SU-DHL-6 (cell line): ENCODE measurements around the gene TAX1BP3.

ENCODE experiments used
- H2AFZ ChIP-seq: fragments of 200-600 bp; sonication (generic); 2 replicates; pipeline ENCODE4 v1.6.1; 2014; ENCODE audit warnings: low read depth, mild to moderate bottlenecking, moderate library complexity, mixed read lengths, antibody characterized with exemption, low read length; ENCODE audit not compliant: severe bottlenecking
- H3F3A ChIP-seq: fragments of 200-600 bp; shearing (Covaris generic); 2 replicates; pipeline ENCODE4 v1.6.0; 2016; ENCODE audit warnings: antibody characterized with exemption, mild to moderate bottlenecking; ENCODE audit not compliant: insufficient read depth
- H3K27ac ChIP-seq: fragments of 200-600 bp; sonication (generic); 2 replicates; pipeline ENCODE4 v1.5.1; 2016; ENCODE audit warnings: low read depth, mild to moderate bottlenecking, low read length, moderate library complexity, mixed read lengths
- H3K27me3 ChIP-seq: fragments of 200-600 bp; sonication (generic), shearing (Covaris generic); 2 replicates; pipeline ENCODE4 v1.6.0; 2014; ENCODE audit warnings: mild to moderate bottlenecking, low read length
- H3K36me3 ChIP-seq: fragments of 200-600 bp; sonication (generic); 2 replicates; pipeline ENCODE4 v1.6.1; 2014; ENCODE audit warnings: mild to moderate bottlenecking, low read length, mixed read lengths
- H3K4me2 ChIP-seq: fragments of 300-600, 200-600 bp; shearing (Covaris generic), sonication (generic); 2 replicates; pipeline ENCODE4 v1.6.0; 2014; ENCODE audit warnings: low read length, low read depth, mild to moderate bottlenecking; ENCODE audit not compliant: poor library complexity, severe bottlenecking
- H3K4me3 ChIP-seq: fragments of 200-600 bp; sonication (generic); 2 replicates; pipeline ENCODE4 v1.5.1; 2014; ENCODE audit warnings: antibody characterized with exemption, low read length, mild to moderate bottlenecking, mixed read lengths; ENCODE audit not compliant: insufficient read depth, poor library complexity, severe bottlenecking
- H3K79me2 ChIP-seq: fragments of 200-600 bp; sonication (generic); 2 replicates; pipeline ENCODE4 v1.6.1; 2014; ENCODE audit warnings: mild to moderate bottlenecking, low read length, moderate library complexity; ENCODE audit not compliant: insufficient read depth
- H3K9ac ChIP-seq: fragments of 200-600 bp; sonication (generic); 2 replicates; pipeline ENCODE4 v1.7.0; 2014; ENCODE audit warnings: mild to moderate bottlenecking, low read length
- H3K9me2 ChIP-seq: fragments of 200-600 bp; sonication (generic); replicated peaks from 2 replicates; pipeline ENCODE4 v1.6.1; 2014; ENCODE audit warnings: low read length; ENCODE audit not compliant: insufficient read depth
- H3K9me3 ChIP-seq: fragments of 200-600 bp; sonication (generic); 2 replicates; pipeline ENCODE4 v1.6.1; 2014; ENCODE audit warnings: low read length, mixed read lengths; ENCODE audit not compliant: insufficient read depth
- H4K20me1 ChIP-seq: fragments of 200-600 bp; sonication (generic); 2 replicates; pipeline ENCODE4 v1.6.1; 2014; ENCODE audit warnings: low read depth, mild to moderate bottlenecking, antibody characterized with exemption, low read length, moderate library complexity, mixed read lengths
- EZH2phosphoT487 ChIP-seq: fragments of 200-600 bp; sonication (generic), shearing (Covaris generic); conservative IDR thresholded peaks from 2 replicates; pipeline ENCODE4 v1.6.1; 2018; ENCODE audit warnings: mild to moderate bottlenecking, antibody characterized with exemption, low read length, moderate library complexity, mixed read lengths

TAX1BP3 gene

DNA sequence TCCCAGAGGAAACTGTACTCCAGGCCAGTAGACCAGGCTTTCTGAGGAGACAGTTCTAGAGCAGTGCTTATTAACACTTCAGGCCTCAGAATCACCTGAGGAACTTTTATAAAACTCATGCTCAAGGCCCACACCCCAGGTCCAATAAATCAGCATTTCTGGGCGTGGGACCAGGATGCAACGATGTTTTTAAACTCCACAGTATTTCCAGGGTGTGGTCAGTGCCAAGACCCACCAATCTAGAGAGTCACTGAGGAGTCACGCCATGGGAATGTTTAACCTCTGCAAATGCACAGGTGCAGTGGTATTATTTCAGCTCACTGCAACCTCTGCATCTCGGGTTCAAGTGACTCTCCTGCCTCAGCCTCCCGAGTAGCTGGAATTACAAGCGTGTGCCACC is 55.3 kb downstream of the TAX1BP3 start:
- no peak overlapping the region for H2AFZ ChIP-seq
- TF ChIP-seq EZH2phosphoT487: no peak
- no peaks in the 10 kb centered on the region for H3K27me3 ChIP-seq
- H4K20me1 ChIP-seq: no peaks in the 10 kb centered on the region
- no peaks in the 10 kb centered on the region for H3K9me2 ChIP-seq
- no peak overlapping the region for H3K27ac ChIP-seq
- H3K9ac ChIP-seq: no peak overlapping the region
- H3K4me3 ChIP-seq: no peak overlapping the region
- H3K79me2 ChIP-seq: no peaks in the 10 kb centered on the region
- 0 out of 2 replicates have a peak, but pooled peaks cover 4% of the 10 kb centered on the region for H3K36me3 ChIP-seq
- no peaks in the 10 kb centered on the region for H3F3A ChIP-seq
- no peaks in the 10 kb centered on the region for H3K9me3 ChIP-seq
- H3K4me2 ChIP-seq: no peak overlapping the region
